C4-2B (cell line): ENCODE results near the gene CDH19.

Experiments used
- ZFX ChIP-seq: fragments of 450-650 bp; IDR thresholded peaks from 2 replicates; pipeline ENCODE4 v1.6.1; 2017
- TF ChIP-seq, protein P1 (sequence below): fragments of 450-650 bp; conservative IDR thresholded peaks from 2 replicates; pipeline ENCODE4 v1.5.1; 2017; ENCODE audit warnings: mild to moderate bottlenecking

DNA sequence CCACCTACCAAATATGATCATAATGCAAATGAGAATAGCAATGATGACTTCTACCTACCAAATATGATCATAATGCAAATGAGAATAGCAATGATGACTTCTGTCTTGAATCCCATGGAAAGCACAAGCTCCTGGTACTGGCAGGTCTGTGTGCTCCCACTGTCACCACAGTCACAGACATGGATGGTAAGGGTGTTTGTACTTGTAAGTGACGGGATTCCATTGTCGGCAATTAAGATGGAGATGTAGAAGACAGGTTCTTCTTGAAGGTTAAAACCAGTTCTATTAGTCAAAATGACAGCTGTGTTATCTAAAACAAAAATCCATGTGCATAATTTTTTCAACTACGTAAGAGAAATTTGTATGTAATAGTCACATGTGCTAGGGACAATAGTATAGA, 95.0 kb downstream of the CDH19 start:
- TF ChIP-seq, protein P1, sequence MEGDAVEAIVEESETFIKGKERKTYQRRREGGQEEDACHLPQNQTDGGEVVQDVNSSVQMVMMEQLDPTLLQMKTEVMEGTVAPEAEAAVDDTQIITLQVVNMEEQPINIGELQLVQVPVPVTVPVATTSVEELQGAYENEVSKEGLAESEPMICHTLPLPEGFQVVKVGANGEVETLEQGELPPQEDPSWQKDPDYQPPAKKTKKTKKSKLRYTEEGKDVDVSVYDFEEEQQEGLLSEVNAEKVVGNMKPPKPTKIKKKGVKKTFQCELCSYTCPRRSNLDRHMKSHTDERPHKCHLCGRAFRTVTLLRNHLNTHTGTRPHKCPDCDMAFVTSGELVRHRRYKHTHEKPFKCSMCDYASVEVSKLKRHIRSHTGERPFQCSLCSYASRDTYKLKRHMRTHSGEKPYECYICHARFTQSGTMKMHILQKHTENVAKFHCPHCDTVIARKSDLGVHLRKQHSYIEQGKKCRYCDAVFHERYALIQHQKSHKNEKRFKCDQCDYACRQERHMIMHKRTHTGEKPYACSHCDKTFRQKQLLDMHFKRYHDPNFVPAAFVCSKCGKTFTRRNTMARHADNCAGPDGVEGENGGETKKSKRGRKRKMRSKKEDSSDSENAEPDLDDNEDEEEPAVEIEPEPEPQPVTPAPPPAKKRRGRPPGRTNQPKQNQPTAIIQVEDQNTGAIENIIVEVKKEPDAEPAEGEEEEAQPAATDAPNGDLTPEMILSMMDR, result no peak
- no peak for TF ChIP-seq ZFX
